Jurkat, Clone E6-1 (cell line): ENCODE measurements around the gene MFAP2. TPM values are rescaled to one million over a fixed set of nuclear protein-coding genes. Genes with fewer than 3 reads are reported as not detected.

Experiments
- DNase-seq: peaks from one replicate; pipeline ENCODE4 v3.0.0-alpha.2; 2011; ENCODE audit warnings: low read depth, low spot score
- H3K4me3 ChIP-seq: 2 replicates; pipeline ENCODE4 v1.5.1; 2011; ENCODE audit warnings: mild to moderate bottlenecking, low read length, control low read depth, moderate library complexity
- polyA plus RNA-seq: library from polyadenylated mRNA; unstranded; fragments of >200 nt; gene quantifications from one replicate; pipeline ENCODE4 v1.2.1, GENCODE V29; 2012; ENCODE audit warnings: missing spikeins; ENCODE audit not compliant: insufficient read length, insufficient read depth

Gene MFAP2, protein sequence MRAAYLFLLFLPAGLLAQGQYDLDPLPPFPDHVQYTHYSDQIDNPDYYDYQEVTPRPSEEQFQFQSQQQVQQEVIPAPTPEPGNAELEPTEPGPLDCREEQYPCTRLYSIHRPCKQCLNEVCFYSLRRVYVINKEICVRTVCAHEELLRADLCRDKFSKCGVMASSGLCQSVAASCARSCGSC
- polyA plus RNA-seq, result not detected

GRCh38 chr1:16980473-16981268 lies at the start of gene MFAP2:
MFAP2 (minus strand) TSS chr1:16980620; CDS start chr1:16978273, 2,347 bp downstream.
- no peak within 1 kb of the TSS for H3K4me3 ChIP-seq
- DNase-seq, result no peak

GRCh38 chr1:17030206-17030605 lies 49.8 kb upstream of the MFAP2 start:
- DNase-seq, result no peak
- no peak overlapping the region for H3K4me3 ChIP-seq

DNA sequence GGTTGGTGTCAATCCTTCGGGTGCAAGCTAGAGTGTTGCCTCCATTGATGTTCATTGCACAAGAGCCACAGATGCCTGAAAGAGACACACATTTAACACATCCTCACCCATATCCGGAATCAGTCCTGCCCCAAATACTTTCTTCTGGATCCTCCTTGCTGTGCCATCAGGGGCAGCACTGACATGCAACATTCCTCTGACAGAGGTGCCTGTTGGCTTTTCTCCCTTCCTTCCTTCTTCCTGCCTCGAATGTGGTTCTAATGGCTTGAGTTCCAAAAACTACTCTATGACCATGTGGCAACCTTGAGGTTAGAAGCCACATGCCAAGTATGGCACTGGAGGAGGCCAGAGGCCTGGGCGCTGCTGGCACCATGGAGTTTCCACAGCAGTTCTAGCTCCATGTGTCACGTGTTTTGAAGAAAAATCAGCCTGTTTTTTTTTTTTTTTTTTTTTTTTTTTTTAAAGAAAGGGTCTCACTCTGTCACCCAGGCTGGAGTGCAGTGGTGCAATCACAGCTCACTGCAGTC lies 48.3 kb upstream of the MFAP2 start:
- DNase-seq, result no peak
- no peak overlapping the region for H3K4me3 ChIP-seq

DNA sequence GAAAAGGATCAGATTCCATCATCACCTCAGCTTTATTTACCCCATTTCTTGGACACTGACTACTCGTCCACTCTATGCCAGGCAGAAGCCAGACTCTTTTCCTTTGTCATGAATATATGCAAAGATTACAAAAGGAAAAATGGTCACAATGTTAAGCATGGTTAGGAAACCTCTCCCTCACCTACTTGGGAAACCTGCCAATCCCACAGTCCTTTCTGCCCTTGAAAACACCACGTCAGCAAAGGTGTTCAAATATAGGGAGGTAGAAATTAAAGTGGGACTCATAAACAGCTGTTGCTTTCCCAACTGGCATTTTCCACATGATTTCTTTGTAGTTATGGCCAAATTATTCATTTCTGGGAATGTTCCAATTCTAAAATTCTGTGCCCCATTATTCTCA lies 47.5 kb upstream of the MFAP2 start:
- DNase-seq, result no peak
- no peak overlapping the region for H3K4me3 ChIP-seq

GRCh38 chr1:17027403-17027802 lies 47.0 kb upstream of the MFAP2 start:
- no peak for DNase-seq

GRCh38 chr1:17024721-17025120 lies 44.3 kb upstream of the MFAP2 start:
- no peak for DNase-seq
- H3K4me3 ChIP-seq, result no peak overlapping the region

More at GRCh38 chr1:17027403-17027802, 47.0 kb upstream of the MFAP2 start:
- no peak overlapping the region for H3K4me3 ChIP-seq

GRCh38 chr1:17023573-17023972 lies 43.2 kb upstream of the MFAP2 start:
- no peak for DNase-seq
- H3K4me3 ChIP-seq, result no peak overlapping the region

- no peak for DNase-seq
Measured at GRCh38 chr1:17023102-17023501, 42.7 kb upstream of the MFAP2 start.

DNA sequence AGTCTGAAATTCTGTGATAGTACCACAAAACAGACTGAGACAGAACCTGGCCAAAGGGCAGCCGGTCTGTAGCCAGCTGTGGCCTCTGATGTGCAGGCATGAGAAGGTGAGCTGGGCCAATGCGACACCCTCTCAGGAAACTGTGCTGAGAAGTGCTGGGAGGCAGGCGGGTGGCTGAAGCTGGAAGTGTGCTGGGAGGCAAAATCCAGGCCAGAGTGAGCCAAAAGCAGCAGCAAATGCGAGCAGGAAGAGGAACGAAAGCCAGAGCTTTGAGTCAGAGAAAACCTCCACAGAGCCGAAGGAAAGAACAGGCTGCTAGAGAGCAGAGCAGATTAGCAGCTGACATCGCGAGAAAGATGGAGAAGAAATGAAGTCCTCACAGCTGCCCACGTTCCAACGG lies 41.5 kb upstream of the MFAP2 start:
- no peak for DNase-seq
- no peak overlapping the region for H3K4me3 ChIP-seq

More at GRCh38 chr1:17023102-17023501, 42.7 kb upstream of the MFAP2 start:
- H3K4me3 ChIP-seq, result no peak overlapping the region

GRCh38 chr1:17020502-17020901 lies 40.1 kb upstream of the MFAP2 start:
- no peak for DNase-seq
- no peak overlapping the region for H3K4me3 ChIP-seq

GRCh38 chr1:17018849-17019248 lies 38.4 kb upstream of the MFAP2 start:
- DNase-seq, result no peak
- no peak overlapping the region for H3K4me3 ChIP-seq

GRCh38 chr1:17017435-17017834 lies 37.0 kb upstream of the MFAP2 start:
- H3K4me3 ChIP-seq, result no peak overlapping the region
- DNase-seq, result no peak

- H3K4me3 ChIP-seq, result no peak overlapping the region
- no peak for DNase-seq
Measured at GRCh38 chr1:17016317-17016661, 35.9 kb upstream of the MFAP2 start.

DNA sequence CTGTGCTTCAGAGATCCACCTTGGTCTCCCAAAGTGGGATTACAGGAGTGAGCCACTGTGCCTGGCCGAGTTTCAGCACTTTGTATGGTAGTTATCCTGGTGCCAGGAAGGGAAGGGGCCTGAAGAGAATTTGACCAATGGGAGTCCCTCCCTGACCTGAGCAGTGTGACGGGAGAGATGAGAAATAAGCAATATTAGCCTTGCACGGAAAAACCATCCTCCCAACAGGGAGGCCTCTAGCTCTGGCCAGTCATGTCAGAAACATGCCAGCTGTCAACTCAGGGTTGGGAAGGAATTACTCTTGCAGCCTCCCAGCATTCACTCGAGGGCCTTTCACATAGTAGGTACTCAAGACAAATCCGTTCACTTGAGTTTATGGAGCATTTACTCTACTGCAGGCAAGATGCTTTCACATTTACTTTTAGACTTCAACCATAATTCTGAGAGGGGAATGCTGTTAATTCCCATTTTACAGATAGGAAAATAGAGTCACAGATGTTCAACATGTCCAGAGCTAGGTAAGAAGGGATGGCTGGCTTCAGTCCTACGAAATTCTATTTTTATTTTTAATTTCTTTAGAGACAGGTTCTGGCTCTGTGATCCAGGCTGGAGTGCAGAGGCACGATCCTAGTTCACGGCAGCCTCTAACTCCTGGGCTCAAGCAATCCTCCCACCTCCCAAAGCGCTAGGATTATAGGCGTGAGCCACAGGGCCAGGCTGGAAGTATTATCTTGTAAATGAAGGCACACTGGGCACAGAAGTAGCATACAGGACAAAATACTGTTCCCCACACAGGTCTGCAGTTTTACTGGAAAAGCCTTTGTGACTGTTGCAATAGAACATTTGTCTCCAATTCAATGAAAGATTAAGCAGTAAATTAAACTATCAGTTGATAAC lies 34.5 kb upstream of the MFAP2 start:
- no peak for DNase-seq

DNA sequence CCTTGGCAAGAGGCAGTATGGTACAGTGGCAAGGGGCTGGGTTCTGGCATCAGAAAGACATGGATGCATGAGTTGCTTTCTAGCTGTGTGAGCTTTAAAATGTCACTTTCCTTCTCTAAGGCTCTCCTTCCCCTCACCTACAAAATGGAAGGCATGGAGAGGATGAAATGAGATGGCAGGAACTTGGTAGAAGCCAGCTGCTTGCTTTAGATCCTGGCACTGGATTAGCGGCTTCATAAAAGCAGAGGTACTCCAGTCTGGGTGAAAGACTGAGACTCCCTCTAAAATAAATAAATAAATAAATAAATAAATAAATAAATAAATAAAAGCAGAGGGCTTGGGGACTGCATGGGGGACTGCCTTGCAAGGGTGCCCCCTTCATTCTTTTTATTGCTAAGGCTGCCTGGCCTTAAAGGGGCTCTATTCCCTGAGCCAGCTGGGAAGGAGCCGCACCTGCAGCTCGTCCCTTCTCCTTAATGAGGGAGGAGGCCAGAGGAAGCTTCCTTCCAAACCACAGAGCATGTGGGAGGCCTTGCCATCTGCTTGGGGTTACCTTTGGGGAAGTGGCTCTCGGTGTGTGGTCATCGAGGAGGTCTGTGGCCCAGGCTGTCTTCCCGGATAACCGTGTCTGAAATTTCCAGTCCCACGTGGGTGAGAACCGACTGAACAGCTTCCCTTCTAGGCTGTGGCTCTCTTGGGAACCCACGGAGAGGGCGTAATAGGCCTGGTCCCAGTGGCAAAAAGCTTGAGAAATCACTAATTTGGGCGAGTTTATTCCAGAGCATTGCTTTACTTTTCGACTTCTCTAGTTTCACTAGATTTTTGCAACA lies 33.3 kb upstream of the MFAP2 start:
- DNase-seq, result peak; percentile 16
- H3K4me3 ChIP-seq, result no peak overlapping the region

More for the DNA sequence above, 34.5 kb upstream of the MFAP2 start:
- H3K4me3 ChIP-seq, result no peak overlapping the region

DNA sequence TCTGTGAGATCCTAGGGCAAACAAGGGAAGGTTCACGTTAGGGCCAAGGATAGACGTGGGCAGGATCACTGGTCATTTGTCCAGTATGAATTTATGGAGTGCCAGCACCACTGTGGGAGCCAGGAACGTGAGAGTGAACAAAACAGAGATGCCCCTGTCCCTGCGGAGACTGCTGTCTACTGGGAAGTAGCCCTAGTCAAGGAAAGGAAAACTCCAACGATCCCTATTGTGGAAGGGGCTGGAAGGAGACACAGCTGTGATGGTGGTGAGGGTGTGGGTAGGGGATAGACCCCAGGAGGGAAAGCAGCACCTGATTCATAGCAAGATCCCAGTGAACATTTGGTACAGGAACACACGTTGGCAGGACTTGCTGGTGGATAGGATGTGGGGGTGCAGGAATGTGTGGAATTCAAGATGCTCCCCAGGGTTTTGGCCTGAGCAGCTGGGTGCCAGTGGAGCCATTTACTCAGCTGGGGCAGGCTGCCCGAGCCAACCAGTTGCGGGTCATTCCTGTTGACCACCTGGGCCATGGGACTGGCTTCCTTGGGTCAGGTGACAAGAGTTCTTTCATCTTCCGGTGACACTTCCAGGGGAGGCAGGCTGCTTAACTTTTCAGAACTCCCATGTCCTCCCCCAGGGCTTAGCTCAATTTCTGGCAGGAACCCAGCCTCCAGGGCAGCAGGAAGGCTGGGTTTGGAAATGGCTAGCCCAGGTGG lies 32.5 kb upstream of the MFAP2 start:
- H3K4me3 ChIP-seq, result no peak overlapping the region
- no peak for DNase-seq

- peak; percentile 66 for DNase-seq
- peak within 1 kb of the TSS; percentile 71 for H3K4me3 ChIP-seq
Measured at GRCh38 chr1:17011439-17012307, 31.3 kb upstream of the MFAP2 start, which contains the start of gene ATP13A2. ATP13A2 (minus strand) TSS chr1:17011928; CDS start chr1:17011738, 190 bp downstream.
